HL-60 (cell line): ENCODE data around the gene PPP2R3C.

Source experiments
- DNase-seq, 2 experiments: peaks; one replicate each; pipeline ENCODE4 v3.0.0-alpha.2; 2010 to 2020; ENCODE audit warnings: low read depth in 1 of 2, low spot score in 1 of 2
- H3K27ac ChIP-seq: fragments of 250-450 bp; sonication (Bioruptor Pico); replicated peaks from 2 replicates; pipeline ENCODE4 v1.5.1; 2020; ENCODE audit warnings: mild to moderate bottlenecking, moderate library complexity
- H3K27me3 ChIP-seq: fragments of 250-450 bp; sonication (Bioruptor Pico); 2 replicates; pipeline ENCODE4 v1.5.1; 2021; ENCODE audit warnings: mild to moderate bottlenecking, moderate library complexity; ENCODE audit not compliant: insufficient read depth, poor library complexity, severe bottlenecking
- H3K4me3 ChIP-seq: replicated peaks from 2 replicates; pipeline ENCODE4 v1.5.1; 2011; ENCODE audit warnings: mild to moderate bottlenecking, control low read depth, low read length; ENCODE audit not compliant: insufficient read depth
- GABPA ChIP-seq: IDR thresholded peaks from 2 replicates; pipeline ENCODE4 v1.6.1; 2012; ENCODE audit warnings: low read depth
- POLR2AphosphoS5 ChIP-seq: IDR thresholded peaks from 2 replicates; pipeline ENCODE4 v1.6.1; 2012; ENCODE audit warnings: low read depth
- SPI1 ChIP-seq: IDR thresholded peaks from 2 replicates; pipeline ENCODE4 v1.6.1; 2012; ENCODE audit warnings: low read depth, mild to moderate bottlenecking, borderline replicate concordance
- TF ChIP-seq, protein P1 (sequence below): IDR thresholded peaks from 2 replicates; pipeline ENCODE4 v1.6.1; 2012; ENCODE audit warnings: low read depth; ENCODE audit not compliant: insufficient replicate concordance
- TF ChIP-seq, protein P2 (sequence below): IDR thresholded peaks from one replicate; pipeline ENCODE4 v1.5.1; 2011; ENCODE audit warnings: low read length, control low read depth, inconsistent platforms; ENCODE audit not compliant: insufficient read depth

Gene PPP2R3C

GRCh38 chr14:35163384-35163783, 41.6 kb upstream of the PPP2R3C start:
- Histone ChIP-seq H3K27ac (no peak overlapping the region), H3K4me3 (no peak overlapping the region), H3K27me3 (no peaks in the 10 kb centered on the region)
- no peak for DNase-seq
- TF ChIP-seq, protein P1, sequence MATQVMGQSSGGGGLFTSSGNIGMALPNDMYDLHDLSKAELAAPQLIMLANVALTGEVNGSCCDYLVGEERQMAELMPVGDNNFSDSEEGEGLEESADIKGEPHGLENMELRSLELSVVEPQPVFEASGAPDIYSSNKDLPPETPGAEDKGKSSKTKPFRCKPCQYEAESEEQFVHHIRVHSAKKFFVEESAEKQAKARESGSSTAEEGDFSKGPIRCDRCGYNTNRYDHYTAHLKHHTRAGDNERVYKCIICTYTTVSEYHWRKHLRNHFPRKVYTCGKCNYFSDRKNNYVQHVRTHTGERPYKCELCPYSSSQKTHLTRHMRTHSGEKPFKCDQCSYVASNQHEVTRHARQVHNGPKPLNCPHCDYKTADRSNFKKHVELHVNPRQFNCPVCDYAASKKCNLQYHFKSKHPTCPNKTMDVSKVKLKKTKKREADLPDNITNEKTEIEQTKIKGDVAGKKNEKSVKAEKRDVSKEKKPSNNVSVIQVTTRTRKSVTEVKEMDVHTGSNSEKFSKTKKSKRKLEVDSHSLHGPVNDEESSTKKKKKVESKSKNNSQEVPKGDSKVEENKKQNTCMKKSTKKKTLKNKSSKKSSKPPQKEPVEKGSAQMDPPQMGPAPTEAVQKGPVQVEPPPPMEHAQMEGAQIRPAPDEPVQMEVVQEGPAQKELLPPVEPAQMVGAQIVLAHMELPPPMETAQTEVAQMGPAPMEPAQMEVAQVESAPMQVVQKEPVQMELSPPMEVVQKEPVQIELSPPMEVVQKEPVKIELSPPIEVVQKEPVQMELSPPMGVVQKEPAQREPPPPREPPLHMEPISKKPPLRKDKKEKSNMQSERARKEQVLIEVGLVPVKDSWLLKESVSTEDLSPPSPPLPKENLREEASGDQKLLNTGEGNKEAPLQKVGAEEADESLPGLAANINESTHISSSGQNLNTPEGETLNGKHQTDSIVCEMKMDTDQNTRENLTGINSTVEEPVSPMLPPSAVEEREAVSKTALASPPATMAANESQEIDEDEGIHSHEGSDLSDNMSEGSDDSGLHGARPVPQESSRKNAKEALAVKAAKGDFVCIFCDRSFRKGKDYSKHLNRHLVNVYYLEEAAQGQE: no peak
- TF ChIP-seq SPI1 (no peak), POLR2AphosphoS5 (no peak), GABPA (no peak)
- TF ChIP-seq, protein P2, sequence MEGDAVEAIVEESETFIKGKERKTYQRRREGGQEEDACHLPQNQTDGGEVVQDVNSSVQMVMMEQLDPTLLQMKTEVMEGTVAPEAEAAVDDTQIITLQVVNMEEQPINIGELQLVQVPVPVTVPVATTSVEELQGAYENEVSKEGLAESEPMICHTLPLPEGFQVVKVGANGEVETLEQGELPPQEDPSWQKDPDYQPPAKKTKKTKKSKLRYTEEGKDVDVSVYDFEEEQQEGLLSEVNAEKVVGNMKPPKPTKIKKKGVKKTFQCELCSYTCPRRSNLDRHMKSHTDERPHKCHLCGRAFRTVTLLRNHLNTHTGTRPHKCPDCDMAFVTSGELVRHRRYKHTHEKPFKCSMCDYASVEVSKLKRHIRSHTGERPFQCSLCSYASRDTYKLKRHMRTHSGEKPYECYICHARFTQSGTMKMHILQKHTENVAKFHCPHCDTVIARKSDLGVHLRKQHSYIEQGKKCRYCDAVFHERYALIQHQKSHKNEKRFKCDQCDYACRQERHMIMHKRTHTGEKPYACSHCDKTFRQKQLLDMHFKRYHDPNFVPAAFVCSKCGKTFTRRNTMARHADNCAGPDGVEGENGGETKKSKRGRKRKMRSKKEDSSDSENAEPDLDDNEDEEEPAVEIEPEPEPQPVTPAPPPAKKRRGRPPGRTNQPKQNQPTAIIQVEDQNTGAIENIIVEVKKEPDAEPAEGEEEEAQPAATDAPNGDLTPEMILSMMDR: no peak

- no peaks in the 10 kb centered on the region for H3K27me3 ChIP-seq
- no peak overlapping the region for H3K4me3 ChIP-seq
- no peak overlapping the region for H3K27ac ChIP-seq
- TF ChIP-seq, protein P2: no peak
- TF ChIP-seq, protein P1: no peak
- TF ChIP-seq POLR2AphosphoS5 (no peak), SPI1 (no peak), GABPA (no peak)
- no peak for DNase-seq
Measured at GRCh38 chr14:35161231-35161630, 39.4 kb upstream of the PPP2R3C start.

GRCh38 chr14:35159742-35160409, 38.1 kb upstream of the PPP2R3C start:
- H3K4me3 ChIP-seq: no peak overlapping the region
- DNase-seq: no peak
- no peak overlapping the region for H3K27ac ChIP-seq
- no peaks in the 10 kb centered on the region for H3K27me3 ChIP-seq
- TF ChIP-seq, protein P2: no peak
- TF ChIP-seq GABPA (no peak), POLR2AphosphoS5 (no peak), SPI1 (no peak)
- TF ChIP-seq, protein P1: no peak
